HEK293 (cell line): ENCODE data around the gene RPS10.

ENCODE experiments used
- ELK4 ChIP-seq: IDR thresholded peaks from 2 replicates; pipeline ENCODE4 v1.6.1; 2011; ENCODE audit warnings: mild to moderate bottlenecking, low read depth, low read length, borderline replicate concordance
- KLF1 ChIP-seq: fragments of 450-650 bp; formaldehyde crosslinking; IDR thresholded peaks from 2 replicates; pipeline ENCODE4 v1.5.1; 2016; ENCODE audit warnings: missing biosample characterization, missing genetic modification characterization
- KLF10 ChIP-seq: fragments of 450-650 bp; IDR thresholded peaks from 2 replicates; pipeline ENCODE4 v1.5.1; 2018; ENCODE audit warnings: missing biosample characterization, mild to moderate bottlenecking, missing genetic modification characterization
- KLF8 ChIP-seq: fragments of 450-650 bp; formaldehyde crosslinking; IDR thresholded peaks from 2 replicates; pipeline ENCODE4 v1.5.1; 2016; ENCODE audit warnings: missing biosample characterization, missing genetic modification characterization
- KLF9 ChIP-seq: fragments of 450-650 bp; formaldehyde crosslinking; IDR thresholded peaks from 2 replicates; pipeline ENCODE4 v1.5.1; 2016; ENCODE audit warnings: missing biosample characterization, missing genetic modification characterization, low read depth
- OSR2 ChIP-seq: fragments of 450-650 bp; formaldehyde crosslinking; IDR thresholded peaks from 2 replicates; pipeline ENCODE4 v1.5.1; 2016; ENCODE audit warnings: missing biosample characterization, missing genetic modification characterization
- REPIN1 ChIP-seq: fragments of 450-650 bp; formaldehyde crosslinking; IDR thresholded peaks from 2 replicates; pipeline ENCODE4 v1.5.1; 2017; ENCODE audit warnings: missing biosample characterization, missing genetic modification characterization, low read depth
- SP3 ChIP-seq: fragments of 450-650 bp; formaldehyde crosslinking; IDR thresholded peaks from 2 replicates; pipeline ENCODE4 v1.5.1; 2016; ENCODE audit warnings: missing biosample characterization, missing genetic modification characterization
- TSHZ1 ChIP-seq: fragments of 450-650 bp; formaldehyde crosslinking; IDR thresholded peaks from 2 replicates; pipeline ENCODE4 v1.5.1; 2016; ENCODE audit warnings: missing biosample characterization, missing genetic modification characterization, borderline replicate concordance
- ZBTB1 ChIP-seq: fragments of 450-650 bp; formaldehyde crosslinking; IDR thresholded peaks from 2 replicates; pipeline ENCODE4 v1.5.1; 2016; ENCODE audit warnings: missing biosample characterization, missing genetic modification characterization
- ZEB2 ChIP-seq: fragments of 450-650 bp; formaldehyde crosslinking; IDR thresholded peaks from 2 replicates; pipeline ENCODE4 v1.5.1; 2016; ENCODE audit warnings: missing biosample characterization, missing genetic modification characterization
- ZIC2 ChIP-seq: fragments of 450-650 bp; formaldehyde crosslinking; IDR thresholded peaks from 2 replicates; pipeline ENCODE4 v1.5.1; 2016; ENCODE audit warnings: missing biosample characterization, missing genetic modification characterization
- ZNF121 ChIP-seq: fragments of 450-650 bp; formaldehyde crosslinking; IDR thresholded peaks from 2 replicates; pipeline ENCODE4 v1.5.1; 2016; ENCODE audit warnings: missing biosample characterization, missing genetic modification characterization
- ZNF184 ChIP-seq: fragments of 450-650 bp; IDR thresholded peaks from 2 replicates; pipeline ENCODE4 v1.5.1; 2018; ENCODE audit warnings: missing biosample characterization, mild to moderate bottlenecking, missing genetic modification characterization
- ZNF23 ChIP-seq: fragments of 450-650 bp; formaldehyde crosslinking; IDR thresholded peaks from 2 replicates; pipeline ENCODE4 v1.5.1; 2016; ENCODE audit warnings: missing biosample characterization, missing genetic modification characterization, borderline replicate concordance
- ZNF239 ChIP-seq: fragments of 450-650 bp; formaldehyde crosslinking; IDR thresholded peaks from 2 replicates; pipeline ENCODE4 v1.5.1; 2016; ENCODE audit warnings: missing biosample characterization, missing genetic modification characterization
- ZNF24 ChIP-seq: fragments of 450-650 bp; formaldehyde crosslinking; IDR thresholded peaks from 2 replicates; pipeline ENCODE4 v1.5.1; 2016; ENCODE audit warnings: missing biosample characterization, missing genetic modification characterization
- ZNF335 ChIP-seq: fragments of 450-650 bp; formaldehyde crosslinking; conservative IDR thresholded peaks from 2 replicates; pipeline ENCODE4 v1.5.1; 2016; ENCODE audit warnings: missing biosample characterization, missing genetic modification characterization
- ZNF561 ChIP-seq: fragments of 450-650 bp; IDR thresholded peaks from 2 replicates; pipeline ENCODE4 v1.5.1; 2018; ENCODE audit warnings: missing biosample characterization, missing genetic modification characterization, borderline replicate concordance
- ZNF843 ChIP-seq: fragments of 450-650 bp; formaldehyde crosslinking; IDR thresholded peaks from 2 replicates; pipeline ENCODE4 v1.5.1; 2016; ENCODE audit warnings: missing biosample characterization, missing genetic modification characterization
- ZSCAN30 ChIP-seq: fragments of 450-650 bp; IDR thresholded peaks from 2 replicates; pipeline ENCODE4 v1.5.1; 2018; ENCODE audit warnings: missing biosample characterization, mild to moderate bottlenecking, missing genetic modification characterization, moderate library complexity
- ZXDB ChIP-seq: fragments of 450-650 bp; formaldehyde crosslinking; IDR thresholded peaks from 2 replicates; pipeline ENCODE4 v1.5.1; 2016; ENCODE audit warnings: missing biosample characterization, missing genetic modification characterization
- TF ChIP-seq, protein P1 (sequence below): fragments of 450-650 bp; formaldehyde crosslinking; IDR thresholded peaks from 2 replicates; pipeline ENCODE4 v1.5.1; 2017; ENCODE audit warnings: missing biosample characterization, missing genetic modification characterization
- TF ChIP-seq, protein P2 (sequence below): fragments of 450-650 bp; formaldehyde crosslinking; IDR thresholded peaks from 2 replicates; pipeline ENCODE4 v1.5.1; 2016; ENCODE audit warnings: missing biosample characterization, missing genetic modification characterization
- TF ChIP-seq, protein P3 (sequence below): fragments of 450-650 bp; formaldehyde crosslinking; IDR thresholded peaks from 2 replicates; pipeline ENCODE4 v1.5.1; 2017; ENCODE audit warnings: missing biosample characterization, missing genetic modification characterization
- TF ChIP-seq, protein P4 (sequence below): fragments of 450-650 bp; IDR thresholded peaks from 2 replicates; pipeline ENCODE4 v1.5.1; 2018; ENCODE audit warnings: missing biosample characterization, missing genetic modification characterization

The RPS10 gene

DNA sequence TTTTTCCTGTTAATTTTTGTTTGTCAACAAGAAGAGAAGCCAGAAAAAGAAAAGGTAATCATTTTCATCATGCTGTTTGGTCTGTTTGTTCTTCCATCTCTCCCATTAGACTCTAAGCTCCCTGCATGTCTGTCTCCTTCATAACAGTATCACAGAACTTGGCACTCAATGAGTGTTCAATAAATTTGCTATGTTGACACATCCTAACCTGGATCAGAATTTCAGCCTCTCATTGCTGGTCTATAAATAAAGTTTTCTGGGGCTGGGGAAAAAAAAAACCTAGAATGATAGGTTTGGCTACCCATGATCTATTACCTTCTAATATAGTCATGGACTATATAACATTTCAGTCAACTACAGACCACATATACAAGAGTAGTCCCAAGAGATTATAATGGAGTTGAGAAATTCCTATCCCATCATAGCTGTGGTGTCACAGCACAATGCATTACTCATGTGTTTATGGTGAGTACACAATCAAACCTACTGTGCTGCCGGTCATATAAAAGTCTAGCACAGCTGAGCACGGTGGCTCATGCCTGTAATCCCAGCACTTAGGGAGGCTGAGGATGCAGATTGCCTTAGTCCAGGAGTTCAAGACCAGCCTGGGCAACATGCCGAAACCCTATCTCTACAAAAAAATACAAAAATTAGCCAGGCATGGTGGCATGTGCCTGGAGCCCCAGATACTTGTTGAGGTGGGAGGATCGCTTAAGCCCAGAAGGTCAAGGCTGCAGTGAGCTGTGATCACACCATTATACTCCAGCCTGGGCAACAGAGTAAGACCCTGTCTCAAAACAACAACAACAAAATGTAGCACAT lies 39.3 kb downstream of the RPS10 start (continued):
- no peak for TF ChIP-seq KLF1 (tag by site-specific recombination)
- TF ChIP-seq KLF10 (tag by site-specific recombination): peak; percentile 74
- TF ChIP-seq, protein P1, sequence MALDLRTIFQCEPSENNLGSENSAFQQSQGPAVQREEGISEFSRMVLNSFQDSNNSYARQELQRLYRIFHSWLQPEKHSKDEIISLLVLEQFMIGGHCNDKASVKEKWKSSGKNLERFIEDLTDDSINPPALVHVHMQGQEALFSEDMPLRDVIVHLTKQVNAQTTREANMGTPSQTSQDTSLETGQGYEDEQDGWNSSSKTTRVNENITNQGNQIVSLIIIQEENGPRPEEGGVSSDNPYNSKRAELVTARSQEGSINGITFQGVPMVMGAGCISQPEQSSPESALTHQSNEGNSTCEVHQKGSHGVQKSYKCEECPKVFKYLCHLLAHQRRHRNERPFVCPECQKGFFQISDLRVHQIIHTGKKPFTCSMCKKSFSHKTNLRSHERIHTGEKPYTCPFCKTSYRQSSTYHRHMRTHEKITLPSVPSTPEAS (tag by site-specific recombination): 0 out of 2 replicates have a peak, but pooled peaks have one; percentile 12
- TF ChIP-seq, protein P2, sequence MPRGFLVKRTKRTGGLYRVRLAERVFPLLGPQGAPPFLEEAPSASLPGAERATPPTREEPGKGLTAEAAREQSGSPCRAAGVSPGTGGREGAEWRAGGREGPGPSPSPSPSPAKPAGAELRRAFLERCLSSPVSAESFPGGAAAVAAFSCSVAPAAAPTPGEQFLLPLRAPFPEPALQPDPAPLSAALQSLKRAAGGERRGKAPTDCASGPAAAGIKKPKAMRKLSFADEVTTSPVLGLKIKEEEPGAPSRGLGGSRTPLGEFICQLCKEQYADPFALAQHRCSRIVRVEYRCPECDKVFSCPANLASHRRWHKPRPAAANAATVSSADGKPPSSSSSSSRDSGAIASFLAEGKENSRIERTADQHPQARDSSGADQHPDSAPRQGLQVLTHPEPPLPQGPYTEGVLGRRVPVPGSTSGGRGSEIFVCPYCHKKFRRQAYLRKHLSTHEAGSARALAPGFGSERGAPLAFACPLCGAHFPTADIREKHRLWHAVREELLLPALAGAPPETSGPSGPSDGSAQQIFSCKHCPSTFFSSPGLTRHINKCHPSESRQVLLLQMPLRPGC: peak; percentile 97
- TF ChIP-seq ZNF121 (tag by site-specific recombination): peak; percentile 98
- TF ChIP-seq SP3: 0 out of 2 replicates have a peak, but pooled peaks have one; percentile 25
- TF ChIP-seq ZBTB1 (tag by site-specific recombination): peak; percentile 50; the same call in 1 of the 2 replicates
- peak; percentile 97 for TF ChIP-seq ZEB2 (tag by site-specific recombination)
- peak; percentile 55 for TF ChIP-seq ZIC2 (tag by site-specific recombination)
- 0 out of 2 replicates have a peak, but pooled peaks have one; percentile 65 for TF ChIP-seq REPIN1 (tag by site-specific recombination)
- TF ChIP-seq ZNF239 (tag by site-specific recombination): 0 out of 2 replicates have a peak, but pooled peaks have one; percentile 23
- TF ChIP-seq OSR2 (tag by site-specific recombination): peak; percentile 99
- peak; percentile 84 for TF ChIP-seq ZSCAN30 (tag by site-specific recombination)
- peak; percentile 54 for TF ChIP-seq ZNF184 (tag by site-specific recombination)
- 0 out of 2 replicates have a peak, but pooled peaks have one; percentile 21 for TF ChIP-seq KLF9 (tag by site-specific recombination)
- 0 out of 2 replicates have a peak, but pooled peaks have one; percentile 20 for TF ChIP-seq ZNF335
- TF ChIP-seq, protein P3, sequence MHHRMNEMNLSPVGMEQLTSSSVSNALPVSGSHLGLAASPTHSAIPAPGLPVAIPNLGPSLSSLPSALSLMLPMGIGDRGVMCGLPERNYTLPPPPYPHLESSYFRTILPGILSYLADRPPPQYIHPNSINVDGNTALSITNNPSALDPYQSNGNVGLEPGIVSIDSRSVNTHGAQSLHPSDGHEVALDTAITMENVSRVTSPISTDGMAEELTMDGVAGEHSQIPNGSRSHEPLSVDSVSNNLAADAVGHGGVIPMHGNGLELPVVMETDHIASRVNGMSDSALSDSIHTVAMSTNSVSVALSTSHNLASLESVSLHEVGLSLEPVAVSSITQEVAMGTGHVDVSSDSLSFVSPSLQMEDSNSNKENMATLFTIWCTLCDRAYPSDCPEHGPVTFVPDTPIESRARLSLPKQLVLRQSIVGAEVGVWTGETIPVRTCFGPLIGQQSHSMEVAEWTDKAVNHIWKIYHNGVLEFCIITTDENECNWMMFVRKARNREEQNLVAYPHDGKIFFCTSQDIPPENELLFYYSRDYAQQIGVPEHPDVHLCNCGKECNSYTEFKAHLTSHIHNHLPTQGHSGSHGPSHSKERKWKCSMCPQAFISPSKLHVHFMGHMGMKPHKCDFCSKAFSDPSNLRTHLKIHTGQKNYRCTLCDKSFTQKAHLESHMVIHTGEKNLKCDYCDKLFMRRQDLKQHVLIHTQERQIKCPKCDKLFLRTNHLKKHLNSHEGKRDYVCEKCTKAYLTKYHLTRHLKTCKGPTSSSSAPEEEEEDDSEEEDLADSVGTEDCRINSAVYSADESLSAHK (tag by site-specific recombination): peak; percentile 70
- TF ChIP-seq, protein P4, sequence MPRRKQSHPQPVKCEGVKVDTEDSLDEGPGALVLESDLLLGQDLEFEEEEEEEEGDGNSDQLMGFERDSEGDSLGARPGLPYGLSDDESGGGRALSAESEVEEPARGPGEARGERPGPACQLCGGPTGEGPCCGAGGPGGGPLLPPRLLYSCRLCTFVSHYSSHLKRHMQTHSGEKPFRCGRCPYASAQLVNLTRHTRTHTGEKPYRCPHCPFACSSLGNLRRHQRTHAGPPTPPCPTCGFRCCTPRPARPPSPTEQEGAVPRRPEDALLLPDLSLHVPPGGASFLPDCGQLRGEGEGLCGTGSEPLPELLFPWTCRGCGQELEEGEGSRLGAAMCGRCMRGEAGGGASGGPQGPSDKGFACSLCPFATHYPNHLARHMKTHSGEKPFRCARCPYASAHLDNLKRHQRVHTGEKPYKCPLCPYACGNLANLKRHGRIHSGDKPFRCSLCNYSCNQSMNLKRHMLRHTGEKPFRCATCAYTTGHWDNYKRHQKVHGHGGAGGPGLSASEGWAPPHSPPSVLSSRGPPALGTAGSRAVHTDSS (tag by site-specific recombination): peak; percentile 7; the same call in 1 of the 2 replicates
- no peak for TF ChIP-seq ZNF23 (tag by site-specific recombination)
- TF ChIP-seq ZNF843: peak; percentile 79
- TF ChIP-seq ZXDB: peak; percentile 62
- TF ChIP-seq ELK4: no peak
- peak; percentile 56; the same call in 1 of the 2 replicates for TF ChIP-seq KLF8 (tag by site-specific recombination)
- TF ChIP-seq TSHZ1 (tag by site-specific recombination): peak; percentile 88
- peak; percentile 85; the same call in 1 of the 2 replicates for TF ChIP-seq ZNF561 (tag by site-specific recombination)
- peak; percentile 94 for TF ChIP-seq ZNF24
